Anterior cingulate cortex (tissue), 58 donors: ENCODE data around the gene CCDC120.

ENCODE experiments used
- DNase-seq, 58 donors: peaks; one replicate each; lab custom pipeline; 2025; lab: John Stamatoyannopoulos, UW

Gene CCDC120

GRCh38 chrX:49089553-49089952 is 30.8 kb downstream of the CCDC120 start:
- DNase-seq, result no peak

GRCh38 chrX:49096419-49096818 is 37.6 kb downstream of the CCDC120 start:
- no peak for DNase-seq

- DNase-seq, result peak; percentile 42 to 91 (median 84)
Measured at GRCh38 chrX:49100704-49101628, 42.2 kb downstream of the CCDC120 start.

GRCh38 chrX:49101629-49101984 is 42.8 kb downstream of the CCDC120 start:
- DNase-seq, result peak in 3 of 58 donors; percentile 1 to 30 (median 13)

GRCh38 chrX:49102190-49102589 is 43.4 kb downstream of the CCDC120 start:
- no peak for DNase-seq

GRCh38 chrX:49103637-49104036 is 44.8 kb downstream of the CCDC120 start:
- DNase-seq, result no peak

- DNase-seq, result no peak
Measured at GRCh38 chrX:49106296-49106695, 47.5 kb downstream of the CCDC120 start.

- peak in 43 of 58 donors; percentile 0 to 55 (median 14) for DNase-seq
Measured at GRCh38 chrX:49106930-49107329, 48.1 kb downstream of the CCDC120 start.

- DNase-seq, result no peak
Measured at GRCh38 chrX:49108641-49109040, 49.8 kb downstream of the CCDC120 start.

- DNase-seq, result no peak
Measured at GRCh38 chrX:49110417-49110816, 51.6 kb downstream of the CCDC120 start.

GRCh38 chrX:49111791-49112190 is 53.0 kb downstream of the CCDC120 start:
- DNase-seq, result peak in 56 of 58 donors; percentile 0 to 84 (median 43)

- no peak for DNase-seq
Measured at GRCh38 chrX:49116076-49116475, 57.3 kb downstream of the CCDC120 start.

GRCh38 chrX:49116716-49117115 is 57.9 kb downstream of the CCDC120 start:
- DNase-seq, result no peak

- DNase-seq, result no peak
Measured at GRCh38 chrX:49117581-49117980, 58.8 kb downstream of the CCDC120 start.
